HG03135 (cell line): ENCODE results near the gene MYOM1.
"Not testable (repeated sequence)": the region's sequence is repeated elsewhere in the genome, so short reads cannot be mapped to it uniquely, and the experiment has no call there.

Source experiments
- ATAC-seq: cut with Tn5 transposase; IDR thresholded peaks from one replicate; pipeline ENCODE4 v1.9.1; 2021; ENCODE audit warnings: mild to moderate bottlenecking, moderate library complexity; ENCODE audit not compliant: unreplicated experiment

MYOM1 gene

GRCh38 chr18:3221496-3221895 is 1.7 kb upstream of the MYOM1 start:
- no peak for ATAC-seq

DNA sequence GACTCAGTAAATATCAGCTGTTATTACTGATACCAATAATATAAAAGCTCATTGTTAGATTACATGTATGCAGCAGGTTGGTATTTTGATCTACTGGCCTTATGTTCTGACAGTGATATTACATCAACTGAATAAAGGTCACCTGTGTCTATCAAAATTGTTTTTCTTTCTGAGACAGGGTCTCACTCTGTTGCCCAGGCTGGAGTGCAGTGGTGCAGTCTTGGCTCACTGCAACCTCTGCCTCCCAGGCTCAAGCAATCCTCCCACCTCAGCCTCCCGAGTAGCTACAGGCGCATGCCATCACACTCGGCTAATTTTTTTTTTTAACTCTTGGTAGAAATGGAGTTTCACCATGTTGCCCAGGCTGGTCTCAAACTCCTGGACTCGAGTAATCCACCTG is 1.1 kb upstream of the MYOM1 start:
- not testable (repeated sequence) for ATAC-seq

- no peak for ATAC-seq
These were observed 532 bp downstream of the MYOM1 start for GRCh38 chr18:3219241-3219630.

GRCh38 chr18:3218819-3219218 is 949 bp downstream of the MYOM1 start:
- ATAC-seq, result no peak

GRCh38 chr18:3217948-3218647 is 1.7 kb downstream of the MYOM1 start:
- ATAC-seq, result no peak

- ATAC-seq, result no peak
These were observed 2.8 kb downstream of the MYOM1 start for GRCh38 chr18:3216987-3217386.

DNA sequence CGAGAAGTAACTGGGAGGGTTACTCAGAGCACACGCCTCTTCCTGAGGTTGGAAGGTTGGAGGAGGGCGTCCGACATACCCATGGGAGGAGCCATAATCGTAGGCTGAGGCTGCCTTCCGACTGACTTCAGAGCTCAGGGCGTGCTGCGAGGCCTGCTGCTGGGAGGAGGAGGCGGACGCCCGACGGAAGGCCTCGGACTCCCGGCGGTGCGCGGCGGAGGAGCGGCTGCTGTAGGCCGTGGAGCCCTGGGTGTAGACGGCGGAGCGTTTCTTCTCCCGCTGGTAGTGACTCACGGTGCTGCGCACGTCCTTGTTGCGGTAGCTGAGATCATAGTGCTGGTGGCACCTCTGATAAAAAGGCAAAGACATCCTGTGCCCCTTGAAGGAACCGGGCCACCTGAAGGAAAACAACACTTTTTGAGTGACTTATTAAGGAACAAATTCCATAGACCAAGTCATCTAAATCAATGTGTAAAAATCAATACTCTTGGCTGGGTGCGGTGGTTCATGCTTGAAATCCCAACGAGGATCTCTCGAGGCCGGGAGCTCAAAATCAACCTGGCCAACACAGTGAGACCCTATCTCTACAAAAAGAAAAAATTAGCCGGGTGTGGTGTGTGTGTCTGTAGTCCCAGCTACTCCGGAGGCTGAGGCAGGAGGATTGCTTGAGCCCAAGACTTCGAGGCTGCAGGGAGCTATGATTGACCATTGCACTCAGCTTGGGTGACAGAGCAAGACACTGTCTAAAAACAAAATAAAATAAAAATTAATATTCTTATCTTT is 4.7 kb downstream of the MYOM1 start:
- ATAC-seq, result no peak

DNA sequence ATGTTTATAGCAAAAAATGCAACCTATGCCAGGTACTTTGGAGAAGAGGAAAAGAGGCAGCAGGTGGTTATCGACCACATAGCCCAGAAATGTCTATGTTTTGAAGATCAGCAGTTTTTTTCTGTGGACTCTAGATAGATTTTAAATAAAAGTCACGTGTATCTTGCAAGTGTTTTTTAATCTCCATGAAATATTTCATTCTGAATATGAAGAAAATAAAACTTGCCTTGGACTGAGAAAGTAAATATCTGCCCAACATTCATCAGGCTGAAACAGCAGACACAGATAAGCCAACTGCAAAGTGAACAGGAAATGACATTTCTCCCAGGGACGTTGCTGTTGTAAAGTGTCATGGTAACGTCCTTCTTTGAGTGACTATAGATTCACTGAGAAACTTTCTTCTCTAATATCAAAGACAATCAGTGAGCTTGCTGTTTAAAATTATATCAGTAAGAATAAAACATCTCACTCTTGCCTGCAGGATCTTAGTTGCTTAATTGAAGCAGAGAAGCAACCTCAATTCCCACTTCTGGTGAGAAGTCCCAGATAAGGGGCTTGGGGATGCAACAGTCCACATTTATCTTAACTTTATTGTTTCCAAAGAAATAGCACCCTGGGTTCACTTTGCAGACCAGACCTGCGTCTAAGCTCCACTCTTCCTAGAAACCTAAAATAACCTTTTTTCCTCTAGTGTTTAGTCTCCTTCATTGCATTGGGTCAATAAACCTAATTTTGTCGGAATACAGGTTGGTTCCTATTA is 6.3 kb downstream of the MYOM1 start:
- ATAC-seq, result no peak

DNA sequence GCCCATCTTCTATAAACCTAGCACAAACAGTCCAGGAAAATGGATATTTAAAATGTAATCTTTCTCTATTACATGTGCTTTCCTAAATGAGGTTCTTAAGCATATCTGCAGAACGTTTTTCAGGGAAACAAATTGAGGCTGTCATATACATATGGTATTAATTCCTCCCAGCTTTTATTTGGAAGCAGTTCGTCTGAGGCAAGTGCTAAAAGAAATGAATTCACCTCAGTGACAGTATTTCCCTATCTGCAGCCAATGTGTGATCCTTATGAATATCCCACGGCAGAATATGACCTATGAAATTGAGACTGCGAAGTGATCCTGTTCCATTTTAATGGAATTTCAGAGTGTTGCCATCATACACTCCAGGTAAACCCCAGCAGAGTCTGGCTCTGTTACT is 7.1 kb downstream of the MYOM1 start:
- ATAC-seq, result no peak

- no peak for ATAC-seq
These were observed 8.4 kb downstream of the MYOM1 start for GRCh38 chr18:3211236-3211992.

- ATAC-seq, result no peak
These were observed 9.8 kb downstream of the MYOM1 start for GRCh38 chr18:3209859-3210569.

GRCh38 chr18:3207565-3207964 is 12.2 kb downstream of the MYOM1 start:
- no peak for ATAC-seq

DNA sequence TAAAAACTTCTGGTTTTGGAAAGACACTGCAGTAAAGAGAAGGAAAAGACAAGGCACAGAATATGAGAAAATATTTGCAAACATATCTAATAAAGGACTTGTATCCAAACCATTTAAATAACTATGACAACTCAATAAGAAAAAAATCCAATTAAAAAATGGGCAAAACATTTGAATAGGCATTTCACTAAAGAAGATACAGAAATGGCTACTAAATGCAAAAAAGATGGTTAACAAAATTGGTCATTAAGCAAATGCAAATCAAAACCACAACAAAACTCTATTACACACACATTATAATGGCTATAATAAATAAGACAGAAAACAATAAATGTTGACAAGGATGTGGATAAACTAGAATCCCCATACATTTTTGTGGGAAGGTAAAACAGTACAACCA is 14.5 kb downstream of the MYOM1 start:
- ATAC-seq, result no peak

DNA sequence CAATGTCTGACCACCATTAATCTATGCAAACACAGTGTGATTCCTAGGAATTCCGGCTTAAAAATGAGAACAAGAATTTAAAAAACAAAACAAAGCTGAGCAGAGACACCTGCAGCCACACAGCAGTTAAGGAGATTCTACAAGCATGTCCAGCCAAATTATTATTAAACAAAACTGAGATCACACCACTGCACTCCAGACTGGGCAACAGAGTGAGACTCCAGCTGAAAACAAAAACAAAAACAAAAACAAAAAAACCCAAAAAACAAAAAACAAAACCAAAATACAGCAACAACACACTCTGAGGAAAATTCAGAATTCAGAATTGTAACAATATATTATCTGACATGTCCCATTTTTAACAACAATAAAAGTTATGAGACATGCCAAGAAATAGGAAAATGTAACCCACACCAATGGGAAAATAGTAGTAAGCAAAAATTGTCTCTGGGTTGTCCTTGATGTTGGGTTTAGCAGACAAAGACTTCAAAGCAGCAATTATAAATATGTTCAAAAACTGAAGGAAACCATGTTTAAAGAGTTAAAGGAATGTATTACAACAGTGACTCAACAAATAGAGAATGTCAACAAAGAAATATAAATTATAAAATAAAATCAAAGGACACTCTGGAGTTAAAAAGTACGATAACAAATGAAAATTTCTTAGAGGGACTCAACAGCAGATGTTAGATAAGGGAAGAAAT is 19.7 kb downstream of the MYOM1 start:
- no peak for ATAC-seq

DNA sequence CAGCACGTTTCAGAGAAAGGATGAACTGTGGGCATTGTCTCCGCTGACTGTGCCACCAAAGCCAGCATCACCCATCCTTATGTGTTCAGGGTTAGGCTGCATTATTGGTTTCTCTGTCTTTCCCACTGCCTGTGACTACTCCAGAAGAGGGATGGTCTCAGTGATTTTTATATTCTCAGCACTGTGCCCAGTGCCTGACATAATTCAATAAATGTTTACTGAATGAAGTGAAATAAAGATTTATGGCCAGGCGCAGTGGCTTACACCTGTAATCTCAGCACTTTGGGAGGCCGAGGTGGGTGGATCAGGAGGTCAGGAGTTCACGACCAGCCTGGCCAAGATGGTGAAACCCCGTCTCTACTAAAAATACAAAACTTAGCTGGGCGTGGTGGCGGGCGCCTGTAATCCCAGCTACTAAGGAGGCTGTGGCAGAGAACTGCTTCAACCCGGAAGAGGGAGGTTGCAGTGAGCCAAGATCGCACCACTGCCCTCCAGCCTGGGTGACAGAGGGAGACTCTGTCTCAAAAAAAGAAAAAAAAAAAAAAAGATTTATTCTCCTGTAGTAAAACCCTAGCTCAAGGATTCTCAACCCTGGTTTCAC is 21.4 kb downstream of the MYOM1 start:
- ATAC-seq, result not testable (repeated sequence)

DNA sequence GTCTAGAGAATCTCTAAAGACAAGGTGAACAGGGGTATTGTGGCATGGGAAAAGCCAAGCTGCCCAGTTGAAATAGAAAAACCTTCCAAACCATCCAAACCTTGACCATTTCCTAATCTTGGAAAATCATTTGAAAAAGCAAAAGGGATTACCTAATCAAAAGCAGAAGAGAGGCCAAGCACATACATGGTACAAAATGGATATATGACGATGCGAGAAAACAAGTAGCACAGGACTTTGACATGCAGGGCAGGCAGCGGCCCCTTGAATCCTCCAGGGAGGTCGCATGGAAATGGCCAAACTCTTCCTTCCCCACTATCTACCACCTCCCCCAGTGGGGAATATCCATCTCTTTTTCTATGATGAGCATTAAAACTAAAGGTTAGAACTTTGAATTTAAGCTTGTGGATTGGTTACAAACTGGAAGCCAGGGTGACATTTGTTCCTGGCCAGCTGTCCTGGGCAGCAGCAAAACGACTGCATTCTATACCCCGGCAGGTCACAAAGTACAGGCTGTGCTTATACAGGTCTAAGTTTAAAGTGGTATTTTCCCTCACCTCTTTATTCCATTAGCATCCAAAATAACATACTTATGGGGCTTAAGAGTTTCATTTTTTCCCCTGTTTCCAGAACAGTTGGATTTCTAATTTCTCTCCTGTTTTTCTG is 24.7 kb downstream of the MYOM1 start:
- ATAC-seq, result no peak

GRCh38 chr18:3193331-3193730 is 26.4 kb downstream of the MYOM1 start:
- ATAC-seq, result no peak

DNA sequence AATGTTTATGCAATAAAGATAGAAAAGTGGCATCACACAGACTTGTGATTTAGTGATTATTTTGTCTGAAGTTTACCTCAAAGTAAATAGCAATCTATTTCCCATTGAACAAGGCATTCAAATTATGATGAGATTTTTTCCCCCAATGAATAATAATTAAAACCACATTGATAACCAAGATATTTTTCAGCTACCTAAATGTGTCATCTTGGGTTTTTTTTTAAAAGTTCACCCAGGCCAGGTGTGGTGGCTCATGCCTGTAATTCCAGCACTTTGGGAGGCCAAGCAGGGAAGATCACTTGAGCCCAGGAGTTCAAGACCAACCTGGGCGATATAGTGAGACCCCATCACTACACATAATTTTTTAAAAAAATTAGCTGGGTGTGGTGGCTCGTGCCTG is 27.0 kb downstream of the MYOM1 start:
- no peak for ATAC-seq

GRCh38 chr18:3192286-3192685 is 27.5 kb downstream of the MYOM1 start:
- no peak for ATAC-seq
